ENCODE measurements around the gene RHBG. TPM values are rescaled to one million over a fixed set of nuclear protein-coding genes. Genes with fewer than 3 reads are reported as not detected.

Gene RHBG
- total RNA-seq, 1 experiment from 2014 or later, result 1.5 TPM

DNA sequence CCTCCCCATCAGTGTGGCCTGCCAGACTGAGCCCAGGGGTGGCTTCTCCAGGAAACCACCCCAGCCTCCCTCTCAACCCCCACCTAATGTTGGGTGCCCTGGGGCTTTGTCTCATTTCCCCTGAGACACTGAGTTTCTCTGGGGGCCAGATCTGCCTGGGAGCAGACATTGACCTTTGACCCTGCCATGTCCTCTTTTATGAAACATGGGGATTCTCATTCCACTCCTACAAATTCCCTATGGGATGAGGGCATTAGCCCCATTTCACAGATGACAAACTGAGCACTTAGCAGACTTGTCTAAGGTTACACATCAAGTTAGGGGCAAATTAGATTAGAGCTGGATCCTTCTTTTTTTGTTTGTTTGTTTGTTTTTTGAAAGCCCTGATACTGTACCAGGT is 24.1 kb downstream of the RHBG start:
- no peak overlapping the region for H3K56ac ChIP-seq (ENCODE audit: insufficient read length, low read depth, low read length)
- no peak overlapping the region for H3K9ac ChIP-seq (ENCODE audit: extremely low read depth, insufficient read length, low read length)
- Mint-ChIP-seq H3K27ac (peak overlapping the region in 1 of 3 experiments; percentile 59; a peak in 1 of 7 replicates), H3K4me3 (no peak overlapping the region), H3K27me3 (ENCODE audit: low read depth) (peaks cover 25% of the 10 kb centered on the region), H3K9me3 (no peaks in the 10 kb centered on the region; a peak in 1 of 5 replicates), H3K36me3 (ENCODE audit: insufficient read depth in 1 of 3, low read depth in 3 of 3) (no peaks in the 10 kb centered on the region; a peak in 2 of 7 replicates), H3K4me1 (peaks cover 47 to 59% of the 10 kb centered on the region in 2 experiments)
- no peaks in the 10 kb centered on the region for H3K9me3 ChIP-seq (ENCODE audit: control insufficient read depth, low read depth, low read length)
- H3K4ac ChIP-seq (ENCODE audit: low read depth, low read length), result no peak overlapping the region
- no peaks in the 10 kb centered on the region for H3K79me2 ChIP-seq (ENCODE audit: insufficient read depth, low read length)
- H3T11ph ChIP-seq (ENCODE audit: low read length), result no peak overlapping the region
- no peak for DNase-seq
- no peak overlapping the region for H2BK20ac ChIP-seq (ENCODE audit: low read depth, low read length, poor library complexity, severe bottlenecking)
- H3K27ac ChIP-seq (ENCODE audit: insufficient read length, low read depth, low read length), result no peak overlapping the region
- H4K20me1 ChIP-seq (ENCODE audit: control insufficient read depth, insufficient read depth, insufficient read length), result no peaks in the 10 kb centered on the region
- H2BK5ac ChIP-seq (ENCODE audit: insufficient read length, low read length), result no peak overlapping the region
- no peak overlapping the region for H2BK15ac ChIP-seq (ENCODE audit: low read depth, low read length)
- H3K79me1 ChIP-seq (ENCODE audit: insufficient read depth, low read depth, low read length, poor library complexity, severe bottlenecking), result no peaks in the 10 kb centered on the region
- H2AFZ ChIP-seq (ENCODE audit: low read length), result no peak overlapping the region
- peaks cover 4% of the 10 kb centered on the region; the same call in 1 of the 2 replicates for H3K27me3 ChIP-seq (ENCODE audit: insufficient read depth, low read length)
- no peak overlapping the region for H2AK5ac ChIP-seq (ENCODE audit: insufficient read length, low read length)
- TF ChIP-seq CTCF (conservative IDR thresholded peaks at IDR 0.05), result no peak
- peaks cover 6% of the 10 kb centered on the region for H3K23me2 ChIP-seq (ENCODE audit: insufficient read length, low read depth, low read length, poor library complexity, severe bottlenecking)
- no peak overlapping the region for H3K4me2 ChIP-seq (ENCODE audit: insufficient read depth, insufficient read length, low read length)
- no peak overlapping the region for H4K91ac ChIP-seq (ENCODE audit: insufficient read length, low read depth, low read length)
- no peak overlapping the region for H3K23ac ChIP-seq (ENCODE audit: insufficient read length, low read depth, low read length)
- no peak overlapping the region for H2BK12ac ChIP-seq (ENCODE audit: insufficient read length, low read depth, low read length)
- no peak overlapping the region for H3K14ac ChIP-seq (ENCODE audit: insufficient read depth, low read length)
- no peak overlapping the region for H2BK120ac ChIP-seq (ENCODE audit: low read depth, low read length, poor library complexity, severe bottlenecking)
- H4K8ac ChIP-seq (replicated peaks; ENCODE audit: insufficient read length, low read depth, low read length), result no peak overlapping the region
- no peak overlapping the region for H3K18ac ChIP-seq (ENCODE audit: insufficient read length, low read depth, low read length)
- H4K5ac ChIP-seq (ENCODE audit: insufficient read length, low read depth, low read length), result no peak overlapping the region
- peaks cover 5% of the 10 kb centered on the region; the same call in 1 of the 2 replicates for H3K4me1 ChIP-seq (ENCODE audit: insufficient read depth, low read length)
